DMS 273 (cell line): ENCODE results near the gene DNAJC13.
A peak's percentile ranks its signal among the peaks of the same experiment; 100 is the strongest.

Source experiments
- DNase-seq: peaks from one replicate; lab custom pipeline; 2025; ENCODE audit not compliant: unreplicated experiment; lab: John Stamatoyannopoulos, UW

DNAJC13 gene

DNA sequence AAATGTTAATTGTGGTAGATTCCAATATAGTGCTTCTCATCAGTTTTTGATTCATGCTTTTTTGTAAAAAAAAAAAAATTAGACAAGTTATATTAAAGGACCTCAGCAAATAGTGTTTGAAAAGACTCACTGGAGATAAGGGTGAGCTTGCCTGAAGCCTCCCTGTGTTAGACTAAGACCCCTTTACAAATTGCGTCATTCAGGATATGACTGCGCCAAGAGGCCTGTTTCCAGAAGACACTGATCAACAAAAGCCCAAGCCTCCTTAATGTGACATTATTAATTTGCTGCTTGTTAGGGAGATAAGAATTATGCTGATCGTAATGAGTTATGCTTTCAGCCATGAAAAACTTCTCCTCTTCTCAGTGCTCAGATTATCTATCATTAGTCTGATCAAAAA is 13.0 kb upstream of the DNAJC13 start:
- DNase-seq: no peak

DNA sequence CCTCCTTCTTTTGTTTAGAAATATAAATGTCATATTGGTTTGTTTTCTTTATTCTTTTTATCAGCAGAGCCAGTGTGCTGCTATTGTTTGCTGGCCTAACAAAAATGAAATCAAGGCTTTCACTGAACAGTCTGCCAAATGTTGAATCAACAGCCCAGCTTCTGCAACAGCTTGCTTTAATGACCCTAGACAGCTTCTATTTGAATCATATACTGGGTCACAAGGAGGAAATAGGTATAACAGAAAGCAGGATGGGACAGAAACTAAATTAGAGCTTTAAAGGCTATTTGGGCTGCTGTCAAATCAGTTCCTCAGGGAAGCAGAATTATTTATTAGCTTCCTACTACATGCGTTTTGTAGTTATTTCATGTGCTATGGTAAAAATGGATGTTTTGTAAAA is 12.1 kb upstream of the DNAJC13 start:
- peak; percentile 14 for DNase-seq

DNA sequence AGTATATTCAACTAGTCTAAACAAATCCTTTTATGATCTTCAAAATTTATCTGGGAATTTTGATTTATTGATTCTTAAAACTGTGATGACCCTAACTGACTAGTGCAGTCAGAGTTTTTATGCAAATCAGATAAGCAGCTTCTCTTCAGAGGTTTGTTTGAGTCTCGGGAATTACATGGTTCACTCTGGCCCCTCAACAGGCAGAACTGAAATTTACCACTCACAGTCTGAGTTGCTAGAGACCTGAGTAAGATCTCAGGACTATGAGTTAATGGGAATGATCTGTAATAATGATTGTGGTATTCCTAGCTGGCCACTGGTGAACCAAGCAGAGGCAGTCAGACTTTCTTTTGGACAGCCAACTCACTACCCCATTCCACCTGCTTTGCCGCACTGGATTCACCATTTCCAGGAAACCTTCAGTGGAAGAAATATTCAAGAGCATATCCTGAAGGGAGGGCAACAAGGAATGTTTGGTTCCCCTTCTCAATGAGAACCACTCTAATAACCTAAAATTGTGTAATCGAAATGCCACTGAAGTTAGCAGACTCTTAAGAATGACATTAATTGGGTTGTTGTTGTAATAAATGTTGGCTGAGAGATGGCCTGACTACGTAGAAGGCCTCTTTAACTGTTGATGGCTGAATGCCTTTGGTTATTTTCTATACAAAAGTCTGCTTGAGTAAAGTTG is 11.5 kb upstream of the DNAJC13 start:
- DNase-seq: no peak

DNA sequence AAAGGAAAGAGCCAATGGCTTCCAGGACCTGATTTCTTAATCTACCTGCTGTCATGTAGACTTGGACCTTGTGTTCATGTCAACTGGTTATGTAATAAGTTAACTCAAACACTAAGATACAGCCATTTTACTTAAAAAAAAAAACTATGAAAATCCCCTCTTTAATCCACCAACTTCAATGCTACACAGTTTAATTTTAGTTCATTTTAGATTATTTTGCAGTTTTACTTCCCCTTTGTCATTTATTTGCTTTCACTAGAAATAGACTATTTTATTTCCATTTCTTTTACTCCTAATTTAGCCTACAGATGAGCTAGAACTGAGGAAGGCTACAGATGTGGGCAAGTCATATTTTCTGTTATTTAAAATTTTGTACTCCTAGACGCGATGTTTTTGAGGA is 10.7 kb upstream of the DNAJC13 start:
- no peak for DNase-seq

DNA sequence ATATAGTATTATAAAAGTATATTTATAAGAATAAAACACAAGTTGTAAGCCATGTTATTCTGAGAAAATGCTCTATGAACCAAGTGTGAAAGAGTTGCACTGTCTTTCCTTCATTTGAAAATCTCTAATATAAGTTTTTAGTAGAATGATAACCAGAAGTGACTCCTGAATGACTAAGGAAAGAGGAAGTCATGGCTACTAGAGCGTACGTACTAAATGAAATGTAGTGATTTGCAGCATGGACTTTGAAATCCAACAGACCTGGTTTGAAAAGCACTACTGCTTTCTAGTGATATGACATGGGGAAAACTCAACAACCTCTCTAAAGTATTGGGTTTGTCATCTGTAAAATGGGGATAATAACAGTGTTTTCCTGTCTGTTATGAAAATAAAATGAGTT is 10.3 kb upstream of the DNAJC13 start:
- no peak for DNase-seq

DNA sequence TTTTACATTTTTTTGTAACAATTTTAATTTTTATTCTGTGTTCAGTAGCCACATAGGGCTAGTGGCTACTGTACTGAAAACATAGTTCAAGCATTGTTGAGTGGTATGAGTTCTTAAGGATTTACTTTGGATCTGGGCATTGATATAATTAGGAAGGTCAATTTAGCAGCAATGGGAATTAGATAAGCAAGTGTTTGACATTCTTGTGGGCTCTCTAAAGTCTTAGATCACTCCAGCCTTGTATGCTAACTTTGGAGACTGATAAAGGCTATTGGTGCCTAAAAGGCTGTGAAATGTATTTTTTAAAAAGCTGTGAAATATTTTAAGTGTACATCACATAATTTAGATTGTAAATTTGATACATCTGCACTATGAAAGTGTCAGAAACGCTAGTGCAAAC is 2.5 kb upstream of the DNAJC13 start:
- DNase-seq: no peak

DNA sequence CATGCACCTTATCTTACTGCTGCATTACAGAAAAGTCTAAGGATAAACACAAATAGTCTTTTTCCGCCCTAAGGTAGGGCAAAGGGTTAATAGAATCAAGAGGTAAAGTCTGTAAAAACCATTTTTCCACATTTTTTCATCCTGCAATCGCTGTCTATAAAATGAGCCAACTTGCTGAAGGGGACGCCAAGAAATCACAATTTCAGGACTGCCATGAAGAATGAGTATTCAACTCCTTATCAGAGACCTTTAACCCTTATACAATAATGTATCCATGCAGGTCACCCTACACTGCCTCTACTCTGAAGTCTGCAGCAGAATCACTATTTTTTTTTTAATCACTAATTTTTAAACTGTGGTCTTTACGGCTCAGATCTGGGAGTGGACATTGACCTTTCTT is 1.1 kb upstream of the DNAJC13 start:
- DNase-seq: no peak

DNA sequence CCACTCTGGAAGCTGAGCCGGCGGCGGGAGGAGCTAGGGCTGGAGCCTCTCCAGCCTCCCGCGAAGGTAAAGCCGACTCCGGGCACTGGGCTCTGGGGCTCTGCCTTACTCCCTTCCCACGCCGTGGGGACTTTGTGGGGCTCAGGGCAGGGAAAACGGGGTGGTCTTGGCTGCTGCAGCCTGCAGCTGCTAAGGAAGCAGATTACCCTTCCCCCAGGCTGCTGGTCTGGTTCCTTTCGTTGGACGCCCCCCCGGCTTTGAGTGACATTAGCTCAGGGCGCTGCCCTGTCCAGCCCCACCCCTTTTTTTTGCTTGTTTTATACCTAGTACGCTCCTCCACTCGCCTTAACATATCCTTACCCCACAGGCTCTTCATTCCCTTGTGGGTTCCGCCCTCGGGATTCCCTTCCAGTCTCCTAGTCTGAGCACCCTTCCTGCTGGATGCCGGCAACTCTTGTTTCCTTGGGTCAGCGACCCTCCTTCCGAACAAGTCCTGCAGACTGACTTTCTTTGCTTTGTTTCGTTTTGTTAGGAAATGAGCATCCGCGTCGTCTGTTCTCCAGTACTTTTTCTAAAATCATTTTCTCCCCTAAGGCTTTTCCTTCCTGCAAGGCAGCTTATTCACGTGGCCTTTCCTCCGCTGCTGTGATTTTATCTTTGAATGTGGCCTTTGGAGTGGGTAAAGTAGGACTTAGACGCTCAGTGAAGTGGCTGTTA is 551 bp downstream of the DNAJC13 start:
- peak; percentile 86 for DNase-seq

DNA sequence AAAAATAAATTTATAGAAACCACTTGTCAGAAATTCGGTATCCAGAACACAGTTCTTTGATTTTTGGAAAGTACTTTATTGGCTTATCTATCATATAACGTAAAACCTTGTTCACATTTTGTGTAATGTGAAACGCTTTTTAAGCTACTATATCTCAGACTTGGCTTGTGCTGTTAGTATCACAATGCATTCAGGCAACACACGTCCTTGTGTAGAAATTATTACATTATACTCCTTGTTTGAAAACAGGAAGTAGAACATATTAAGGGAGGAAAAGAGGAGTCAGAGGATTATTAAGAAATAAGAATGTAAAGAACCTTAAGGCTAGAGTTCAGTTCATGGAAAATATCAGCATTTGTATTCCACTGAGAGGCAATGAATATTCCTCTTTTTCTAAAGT is 1.6 kb downstream of the DNAJC13 start:
- no peak for DNase-seq

DNA sequence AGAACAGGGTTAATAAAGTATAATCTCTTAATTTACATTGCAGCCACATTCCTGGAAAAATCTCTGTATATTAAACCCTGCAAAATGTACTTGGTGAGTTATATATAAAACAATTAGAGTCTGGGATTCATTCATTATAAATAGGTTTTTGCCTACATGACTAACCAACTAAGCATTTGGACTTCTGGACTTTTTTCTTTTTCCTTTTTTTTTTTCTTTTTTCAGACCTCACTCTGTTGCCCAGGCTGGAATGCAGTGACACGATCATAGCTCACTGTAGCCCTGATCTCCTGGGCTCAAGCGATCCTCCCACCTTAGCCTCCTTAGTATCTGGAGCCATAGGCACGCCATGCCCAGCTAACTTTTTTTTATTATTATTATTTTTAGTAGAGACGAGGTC is 4.5 kb downstream of the DNAJC13 start:
- DNase-seq: no peak

DNA sequence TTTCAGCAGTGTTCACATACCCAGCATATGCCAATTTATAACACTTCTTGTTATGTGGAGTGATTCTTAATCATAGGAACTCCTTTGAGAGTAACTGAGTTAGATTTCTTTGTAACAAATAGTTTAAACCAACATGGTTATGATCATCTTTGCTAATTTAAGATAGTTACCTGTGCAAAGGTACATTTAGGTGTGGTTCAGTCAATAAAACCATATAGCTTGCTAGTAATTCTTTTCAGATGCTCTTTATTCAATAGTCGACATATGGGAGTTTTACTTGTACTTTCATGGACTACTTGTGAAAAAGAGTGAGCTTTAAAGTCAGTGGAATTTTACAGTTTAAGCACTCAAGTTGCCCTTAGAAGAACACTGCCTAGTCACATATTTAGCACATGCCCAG is 5.2 kb downstream of the DNAJC13 start:
- DNase-seq: no peak

DNA sequence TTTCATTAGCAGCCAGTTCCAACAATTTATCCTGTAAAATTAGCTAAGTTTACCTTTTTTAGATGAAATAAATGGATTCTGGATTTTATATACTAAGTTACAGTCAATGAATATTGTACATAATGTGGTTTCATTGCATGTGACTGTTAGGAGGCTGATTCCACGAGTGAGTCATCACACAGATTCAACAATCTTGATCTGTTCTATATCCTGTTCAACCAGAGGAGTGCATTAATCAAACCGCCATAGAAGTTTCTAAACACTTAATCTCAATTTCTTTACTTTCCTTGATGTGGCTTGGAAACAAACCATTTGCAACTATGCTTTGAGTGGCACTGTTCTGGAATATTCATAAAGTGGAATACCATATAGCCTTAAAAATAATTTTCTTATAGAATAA is 15.3 kb downstream of the DNAJC13 start:
- no peak for DNase-seq

DNA sequence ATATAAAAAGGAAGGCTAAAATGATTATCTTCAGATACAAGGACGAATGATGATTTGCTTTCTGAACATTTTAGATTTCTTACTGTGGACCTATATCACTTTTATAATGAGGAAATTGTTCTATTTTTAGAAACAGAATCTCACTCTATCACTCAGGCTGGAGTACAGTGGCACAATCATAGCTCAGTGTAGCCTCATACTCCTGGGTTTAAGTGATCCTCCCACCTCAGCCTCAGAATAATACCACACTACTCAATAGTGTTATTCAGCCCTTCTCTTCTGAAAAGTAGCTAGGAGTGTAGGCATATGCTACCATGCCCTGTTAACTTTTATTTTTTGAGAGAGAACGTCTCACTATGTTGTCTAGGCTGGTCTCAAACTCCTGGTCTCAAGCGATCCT is 15.8 kb downstream of the DNAJC13 start:
- no peak for DNase-seq

DNA sequence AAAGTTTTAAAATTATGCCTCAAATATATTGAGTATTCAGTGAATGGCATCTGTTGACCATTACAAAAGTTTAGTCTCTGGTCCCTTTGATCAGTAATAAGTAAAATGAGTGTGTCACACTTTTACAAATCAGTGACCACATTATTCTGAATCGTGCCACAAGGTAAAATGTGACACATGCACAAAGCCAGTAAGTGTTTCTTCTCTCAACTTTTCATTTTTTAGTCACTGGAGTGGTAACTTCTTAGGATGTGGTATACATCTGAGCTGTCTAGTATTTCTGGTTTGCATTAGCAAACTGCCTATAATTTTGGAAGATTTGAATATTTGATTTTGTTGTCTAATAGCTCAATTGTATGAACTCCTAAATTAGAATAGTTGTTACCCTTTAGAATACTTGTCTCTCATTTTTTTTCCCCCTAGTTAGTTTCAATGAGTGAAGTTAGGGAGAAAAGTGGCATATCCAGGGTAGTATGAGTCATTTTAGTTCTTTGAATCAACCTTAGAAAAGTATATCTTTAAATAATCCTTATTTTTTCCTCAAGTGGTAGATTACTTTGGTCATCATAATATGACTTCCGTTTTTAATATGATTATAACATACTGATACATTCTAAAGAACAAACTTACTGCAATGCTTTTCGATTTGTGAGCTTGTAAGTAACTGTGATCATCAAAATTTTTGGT is 18.1 kb downstream of the DNAJC13 start:
- no peak for DNase-seq

DNA sequence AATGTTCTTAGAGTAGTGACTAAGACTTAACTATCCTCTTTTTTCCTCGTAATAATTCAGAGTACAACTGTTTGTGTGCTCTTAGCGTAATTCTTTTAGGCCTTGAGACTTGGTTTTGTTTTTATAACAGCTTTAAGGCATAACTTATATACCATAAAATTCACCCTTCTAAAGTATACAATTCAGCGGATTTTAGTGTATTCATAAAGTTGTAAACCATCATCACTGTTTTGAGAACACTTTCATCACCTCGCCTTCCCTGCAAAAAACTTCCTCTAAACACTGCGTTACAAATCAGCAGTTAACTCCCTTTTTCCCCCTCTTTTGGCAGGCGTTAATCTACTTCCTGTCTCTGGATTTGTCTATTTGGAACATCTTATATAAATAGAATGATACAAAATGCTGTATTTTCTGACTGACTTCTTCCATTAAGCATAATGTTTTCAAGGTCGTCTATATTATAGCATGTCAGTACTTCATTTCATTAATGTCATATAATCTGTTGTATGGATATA is 18.7 kb downstream of the DNAJC13 start:
- no peak for DNase-seq

DNA sequence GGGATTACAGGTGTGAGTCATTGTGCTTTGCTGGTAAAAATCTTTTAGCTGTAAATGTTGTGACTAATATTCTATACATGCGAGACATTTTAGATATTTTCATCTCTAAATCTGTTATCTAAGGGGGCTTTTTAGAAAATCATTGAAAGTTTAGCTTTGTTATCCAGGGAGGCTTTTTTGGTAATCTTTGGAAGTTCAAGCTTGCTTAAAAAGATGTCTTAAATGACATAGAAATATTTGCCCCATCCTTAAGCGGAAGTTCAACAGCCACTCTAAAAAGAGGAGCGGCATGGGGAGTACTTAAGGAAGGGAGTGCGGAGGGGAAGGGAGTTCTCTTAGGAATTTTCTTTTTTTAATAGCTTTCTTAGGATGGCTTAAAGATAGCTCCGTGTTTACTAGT is 26.1 kb downstream of the DNAJC13 start:
- DNase-seq: no peak

DNA sequence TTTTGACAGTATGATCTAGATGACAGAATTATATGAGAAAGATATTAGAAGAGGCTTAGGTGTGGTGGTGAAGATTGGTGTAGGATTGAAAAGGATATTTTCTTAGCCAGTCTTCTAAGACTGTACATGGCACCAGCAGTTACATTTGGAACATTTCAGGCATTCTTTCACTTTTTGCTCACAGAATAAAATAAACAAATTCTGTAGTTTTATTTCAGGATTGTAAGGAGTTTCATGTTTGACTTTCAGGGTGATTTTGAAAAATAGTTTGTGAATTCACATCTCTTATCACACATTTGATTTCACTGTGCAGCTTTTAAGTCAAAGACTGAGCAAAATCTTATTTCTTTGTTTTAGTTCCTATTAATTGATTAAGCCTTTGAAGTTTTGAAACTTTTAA is 27.1 kb downstream of the DNAJC13 start:
- no peak for DNase-seq

DNA sequence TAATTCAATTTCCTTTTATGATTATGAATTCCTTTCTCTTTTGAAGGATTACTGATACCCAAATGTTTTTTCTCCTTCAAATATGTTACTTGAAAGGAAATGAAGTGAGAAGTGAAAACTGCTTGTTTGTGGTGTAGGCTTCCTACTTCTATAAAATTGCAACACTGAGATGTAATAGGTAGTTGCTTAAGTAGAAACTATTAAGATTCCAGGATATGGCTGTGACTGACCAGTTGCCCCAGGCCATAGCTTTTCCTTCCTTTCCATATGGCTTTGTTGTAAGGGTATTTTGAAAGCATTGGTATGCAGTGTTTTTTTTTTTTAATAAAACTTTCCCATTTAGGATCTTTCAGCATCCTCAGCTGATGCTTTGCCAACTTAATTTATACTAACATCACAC is 28.5 kb downstream of the DNAJC13 start:
- no peak for DNase-seq

DNA sequence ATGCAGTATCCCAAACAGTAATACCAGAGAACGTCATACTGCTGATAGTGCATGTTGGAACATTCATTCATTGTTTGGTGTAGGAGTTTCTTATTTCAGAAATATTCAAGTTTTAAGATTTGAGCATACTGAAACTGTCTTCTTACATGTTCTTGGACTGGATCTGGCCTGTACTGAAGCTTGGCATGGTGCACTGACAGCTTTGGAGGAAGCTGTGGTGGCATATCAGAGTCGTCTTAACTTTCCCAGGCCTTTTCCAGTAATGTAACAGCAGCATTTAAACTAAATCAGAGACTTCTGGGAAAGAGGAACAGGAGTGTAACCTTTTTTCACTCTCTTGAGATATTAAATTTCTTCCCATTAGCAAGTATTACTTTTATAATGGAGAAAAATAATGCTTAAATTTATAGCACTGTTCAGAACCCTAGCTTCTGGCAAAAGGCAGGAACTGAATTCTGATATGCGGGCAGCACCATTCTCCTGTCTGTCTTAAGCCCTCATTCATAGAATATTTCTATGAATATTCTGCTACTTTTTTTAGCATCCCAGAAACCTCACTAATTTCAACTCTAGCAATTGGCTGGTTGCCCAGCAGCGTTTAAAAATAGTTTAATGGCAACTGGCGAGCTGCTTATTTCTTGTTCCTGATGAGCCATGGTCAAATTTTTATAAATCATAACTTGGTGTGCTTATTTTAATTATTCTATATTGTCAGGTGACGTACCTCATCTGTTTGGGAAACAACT is 31.1 kb downstream of the DNAJC13 start:
- DNase-seq: peak; percentile 58

DNA sequence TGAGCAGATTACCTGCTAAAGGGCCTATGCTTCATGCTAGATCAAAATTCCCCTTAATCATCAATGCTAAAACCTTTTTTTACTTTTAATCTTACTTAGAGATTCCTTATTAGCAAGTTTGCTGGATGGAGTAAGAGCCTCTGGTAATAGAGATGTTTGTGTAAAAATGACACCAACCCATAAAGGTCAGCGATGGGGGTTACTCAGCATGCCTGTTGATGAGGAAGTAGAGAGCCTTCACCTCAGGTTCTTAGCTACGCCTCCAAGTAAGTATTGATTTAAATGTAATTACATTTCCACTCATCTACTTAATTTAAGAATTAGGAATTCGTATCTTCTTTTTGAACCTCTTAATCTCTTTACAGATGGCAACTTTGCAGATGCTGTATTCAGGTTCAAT is 38.8 kb downstream of the DNAJC13 start:
- no peak for DNase-seq

DNA sequence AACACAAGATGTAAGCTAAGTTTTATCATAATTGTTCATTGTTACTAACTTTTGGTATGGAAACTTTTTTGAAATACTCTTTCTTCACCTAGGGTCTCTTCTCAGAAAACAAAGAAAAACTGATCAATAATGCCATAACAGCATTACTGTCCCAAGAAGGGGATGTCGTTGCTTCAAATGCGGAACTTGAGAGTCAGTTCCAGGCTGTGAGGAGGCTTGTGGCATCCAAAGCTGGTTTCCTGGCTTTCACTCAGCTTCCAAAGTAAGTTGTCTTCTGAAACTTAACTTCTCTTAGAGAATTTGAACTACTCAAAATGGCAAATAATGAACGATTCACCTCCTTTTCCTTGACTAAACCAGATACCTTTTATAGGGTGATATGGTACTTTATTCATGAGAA is 39.3 kb downstream of the DNAJC13 start:
- no peak for DNase-seq
